Keratinocyte (primary cell): ENCODE data around the gene PEDS1.

Source experiments
- EZH2 ChIP-seq: IDR thresholded peaks from one replicate; pipeline ENCODE4 v1.6.1; 2012; ENCODE audit warnings: inconsistent platforms, mild to moderate bottlenecking, low read length, moderate library complexity
- TF ChIP-seq, protein P1 (sequence below), 3 experiments: IDR thresholded peaks in 1 of 3; conservative IDR thresholded peaks in 1 of 3; optimal IDR thresholded peaks in 1 of 3; 2 replicates in 2 of 3; 3 replicates in 1 of 3; pipeline versions ENCODE3 to v1.5.1; 2011; ENCODE audit warnings: low read length in 3 of 3, mild to moderate bottlenecking in 3 of 3, moderate library complexity in 2 of 3, control low read depth in 1 of 3, inconsistent platforms in 1 of 3; ENCODE audit not compliant: insufficient read depth in 2 of 3; ENCODE audit errors: extremely low read depth in 1 of 3

DNA sequence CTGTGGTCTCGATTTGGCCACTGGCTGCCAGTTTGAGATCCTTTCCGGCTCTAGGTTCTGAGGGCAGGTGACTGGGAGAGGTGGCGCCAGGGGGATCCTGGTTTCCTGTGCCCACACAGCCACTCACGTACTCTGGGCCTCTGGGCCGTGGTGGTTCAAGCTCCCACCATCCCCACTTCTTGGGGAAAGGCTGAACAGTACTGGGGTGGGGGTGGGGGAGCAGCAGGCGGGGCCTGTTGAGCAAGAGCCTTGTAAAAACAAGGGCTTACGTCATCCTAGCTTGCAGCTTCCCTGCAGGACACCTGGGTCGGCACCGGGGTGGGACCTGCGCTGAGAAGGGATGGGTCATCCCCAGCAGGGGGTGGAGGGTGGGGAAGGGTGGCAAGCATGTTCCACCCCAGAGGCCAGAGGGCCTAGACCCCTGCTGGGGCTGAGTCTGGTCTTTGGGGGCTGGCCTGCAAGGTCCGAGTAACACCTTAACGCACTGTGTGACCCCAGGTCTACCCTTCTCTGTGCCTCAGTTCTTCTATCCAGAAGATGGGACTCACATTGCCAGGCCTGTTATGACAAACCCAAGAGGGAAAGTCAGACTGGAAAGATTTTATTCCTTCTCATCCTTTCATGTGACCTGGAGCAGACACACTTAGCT lies 34.0 kb upstream of the PEDS1 start:
- TF ChIP-seq EZH2 = no peak
- TF ChIP-seq, protein P1, sequence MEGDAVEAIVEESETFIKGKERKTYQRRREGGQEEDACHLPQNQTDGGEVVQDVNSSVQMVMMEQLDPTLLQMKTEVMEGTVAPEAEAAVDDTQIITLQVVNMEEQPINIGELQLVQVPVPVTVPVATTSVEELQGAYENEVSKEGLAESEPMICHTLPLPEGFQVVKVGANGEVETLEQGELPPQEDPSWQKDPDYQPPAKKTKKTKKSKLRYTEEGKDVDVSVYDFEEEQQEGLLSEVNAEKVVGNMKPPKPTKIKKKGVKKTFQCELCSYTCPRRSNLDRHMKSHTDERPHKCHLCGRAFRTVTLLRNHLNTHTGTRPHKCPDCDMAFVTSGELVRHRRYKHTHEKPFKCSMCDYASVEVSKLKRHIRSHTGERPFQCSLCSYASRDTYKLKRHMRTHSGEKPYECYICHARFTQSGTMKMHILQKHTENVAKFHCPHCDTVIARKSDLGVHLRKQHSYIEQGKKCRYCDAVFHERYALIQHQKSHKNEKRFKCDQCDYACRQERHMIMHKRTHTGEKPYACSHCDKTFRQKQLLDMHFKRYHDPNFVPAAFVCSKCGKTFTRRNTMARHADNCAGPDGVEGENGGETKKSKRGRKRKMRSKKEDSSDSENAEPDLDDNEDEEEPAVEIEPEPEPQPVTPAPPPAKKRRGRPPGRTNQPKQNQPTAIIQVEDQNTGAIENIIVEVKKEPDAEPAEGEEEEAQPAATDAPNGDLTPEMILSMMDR (optimal IDR thresholded peaks at IDR 0.05 in 1 of 3, IDR thresholded peaks at IDR 0.05 in 1 of 3, conservative IDR thresholded peaks at IDR 0.05 in 1 of 3; ENCODE audit: extremely low read depth in 1 of 3, insufficient read depth in 2 of 3, low read length in 3 of 3) = no peak
